KBM-7 (cell line): ENCODE measurements around the gene AKAP7.
"Not testable (repeated sequence)": the region's sequence is repeated elsewhere in the genome, so short reads cannot be mapped to it uniquely, and the experiment has no call there.

Experiments
- DNase-seq: peaks from one replicate; pipeline ENCODE4 v3.0.0-alpha.2; 2015
- in situ Hi-C: fragments of 300-500 bp; cut with MboI; formaldehyde crosslinking; loops from 2 replicates; pipeline ENCODE4 v1.14.3; 2020; ENCODE audit warnings: low sequenced_read_pairs, low pct_unique_long_range_greater_than_20kb, mixed read lengths

Gene AKAP7

DNA sequence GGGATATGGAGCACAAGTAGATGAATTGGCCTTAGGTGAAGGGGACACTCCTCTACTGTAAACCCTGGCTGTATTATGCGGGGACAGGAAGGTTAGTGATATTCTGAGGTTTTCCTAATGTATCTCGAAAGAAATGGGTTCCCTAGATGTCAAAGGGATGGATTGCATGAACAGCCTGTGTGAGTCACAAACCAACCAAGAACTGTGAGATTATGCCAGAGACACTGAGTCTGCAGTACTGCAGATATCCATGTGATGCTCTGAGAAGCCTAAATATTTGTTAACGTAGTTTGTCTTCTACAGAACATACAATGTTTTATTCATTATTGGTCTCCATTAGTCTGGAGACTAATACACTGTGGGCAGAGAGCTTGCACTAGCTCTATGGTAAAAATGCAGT is 182.2 kb downstream of the AKAP7 start:
- no peak for DNase-seq
- in situ Hi-C loops: no loop called here

DNA sequence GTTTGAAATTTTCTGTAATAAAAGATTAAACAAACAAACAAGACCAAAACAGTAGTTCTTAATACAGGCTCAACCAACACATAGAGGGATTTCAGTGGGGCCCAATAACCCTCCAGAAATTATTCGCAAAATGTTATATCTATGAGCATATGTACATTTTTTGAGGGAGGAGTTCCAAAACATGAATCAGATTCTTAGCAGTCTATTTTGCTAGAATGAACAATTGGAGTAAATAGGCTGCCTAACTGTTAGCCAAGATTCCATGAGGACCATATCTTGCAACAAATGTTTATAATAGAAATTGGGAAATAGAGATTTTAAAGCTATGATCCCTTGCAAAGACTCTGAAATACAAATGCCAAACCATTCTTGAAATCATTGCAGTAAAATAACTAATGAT is 186.3 kb downstream of the AKAP7 start:
- in situ Hi-C loops: no loop called here

GRCh38 chr6:131322125-131322524 is 186.9 kb downstream of the AKAP7 start:
- DNase-seq: no peak
- in situ Hi-C loops: no loop called here

More for the DNA sequence above, 186.3 kb downstream of the AKAP7 start:
- no peak for DNase-seq

DNA sequence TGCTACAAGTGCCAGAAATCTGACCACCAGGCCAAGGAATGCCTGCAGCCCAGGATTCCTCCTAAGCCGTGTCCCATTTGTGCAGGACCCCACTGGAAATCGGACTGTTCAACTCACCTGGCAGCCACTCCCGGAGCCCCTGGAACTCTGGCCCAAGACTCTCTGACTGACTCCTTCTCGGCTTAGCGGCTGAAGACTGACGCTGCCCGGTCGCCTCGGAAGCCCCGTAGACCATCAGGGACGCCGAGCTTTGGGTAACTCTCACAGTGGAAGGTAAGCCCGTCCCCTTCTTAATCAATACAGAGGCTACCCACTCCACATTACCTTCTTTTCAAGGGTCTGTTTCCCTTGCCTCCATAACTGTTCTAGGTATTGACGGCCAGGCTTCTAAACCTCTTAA is 190.4 kb downstream of the AKAP7 start:
- in situ Hi-C loops, DNase-seq: not testable (repeated sequence)

DNA sequence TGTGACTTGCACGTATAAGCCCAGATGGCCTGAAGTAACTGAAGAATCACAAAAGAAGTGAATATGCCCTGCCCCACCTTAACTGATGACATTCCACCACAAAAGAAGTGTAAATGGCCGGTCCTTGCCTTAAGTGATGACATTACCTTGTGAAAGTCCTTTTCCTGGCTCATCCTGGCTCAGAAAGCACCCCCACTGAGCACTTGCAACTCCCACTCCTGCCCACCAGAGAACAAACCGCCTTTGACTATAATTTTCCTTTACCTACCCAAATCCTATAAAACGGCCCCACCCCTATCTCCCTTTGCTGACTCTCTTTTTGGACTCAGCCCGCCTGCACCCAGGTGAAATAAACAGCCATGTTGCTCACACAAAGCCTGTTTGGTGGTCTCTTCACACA is 193.5 kb downstream of the AKAP7 start:
- in situ Hi-C loops, DNase-seq: not testable (repeated sequence)

DNA sequence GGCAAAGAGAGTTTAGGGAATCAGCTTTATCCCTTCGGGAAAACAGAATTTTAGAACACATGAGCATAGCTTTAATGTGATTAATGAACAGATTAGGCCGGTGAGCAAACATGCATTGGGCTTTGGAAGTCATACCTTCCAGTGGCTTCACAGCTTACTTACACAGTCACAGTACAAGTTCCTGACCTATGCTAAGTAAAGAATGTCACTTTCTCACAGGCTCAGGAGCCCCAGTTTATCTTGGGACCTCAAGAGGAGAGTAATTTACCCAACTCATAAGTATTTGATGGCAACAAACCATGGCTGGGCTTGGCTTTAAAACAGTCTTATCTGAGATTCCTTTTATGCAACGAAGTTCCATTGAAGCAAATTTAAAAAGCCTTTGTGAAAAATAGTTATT is 195.9 kb downstream of the AKAP7 start:
- DNase-seq: no peak
- in situ Hi-C loops: no loop called here

GRCh38 chr6:131331873-131332781 is 196.9 kb downstream of the AKAP7 start:
- peak; percentile 12 for DNase-seq

More at GRCh38 chr6:131331873-131332781, 196.9 kb downstream of the AKAP7 start:
- in situ Hi-C loops: no loop called here
